HepG2 (cell line): ENCODE results near the gene BSN. TPM values are rescaled to one million over a fixed set of nuclear protein-coding genes. Genes with fewer than 3 reads are reported as not detected.

Source experiments
- ARHGAP35 ChIP-seq: sonication (generic); formaldehyde crosslinking; IDR thresholded peaks from 2 replicates; pipeline ENCODE4 v1.9.0; 2022; ENCODE audit warnings: mild to moderate bottlenecking, inconsistent platforms, moderate library complexity, missing genetic modification reagents, borderline replicate concordance
- BCL6 ChIP-seq: IDR thresholded peaks from 2 replicates; pipeline ENCODE4 v1.6.1; 2016; ENCODE audit warnings: missing genetic modification reagents, missing compliant biosample characterization
- HOXA9 ChIP-seq: sonication (generic); formaldehyde crosslinking; IDR thresholded peaks from 2 replicates; pipeline ENCODE4 v1.8.1; 2022; ENCODE audit warnings: missing genetic modification reagents, mild to moderate bottlenecking, moderate library complexity, borderline replicate concordance
- MATR3 ChIP-seq: sonication (generic); formaldehyde crosslinking; IDR thresholded peaks from 2 replicates; pipeline ENCODE4 v1.4.0; 2020; ENCODE audit warnings: missing genetic modification reagents
- MXD4 ChIP-seq: IDR thresholded peaks from 2 replicates; pipeline ENCODE4 v1.6.1; 2016; ENCODE audit warnings: mild to moderate bottlenecking, missing biosample characterization, missing genetic modification reagents
- NR2C2 ChIP-seq: sonication (generic); formaldehyde crosslinking; IDR thresholded peaks from 2 replicates; pipeline ENCODE4 v1.4.0; 2020; ENCODE audit warnings: missing genetic modification reagents, mild to moderate bottlenecking, moderate library complexity, borderline replicate concordance
- SALL1 ChIP-seq: sonication (generic); formaldehyde crosslinking; IDR thresholded peaks from 2 replicates; pipeline ENCODE4 v1.8.0; 2022; ENCODE audit warnings: mild to moderate bottlenecking, missing genetic modification reagents
- THAP11 ChIP-seq: IDR thresholded peaks from 2 replicates; pipeline ENCODE4 v1.6.1; 2016; ENCODE audit warnings: missing biosample characterization, missing genetic modification reagents
- THYN1 ChIP-seq: sonication (generic); formaldehyde crosslinking; IDR thresholded peaks from 2 replicates; pipeline ENCODE4 v1.8.1; 2023; ENCODE audit warnings: low read depth, mild to moderate bottlenecking, moderate library complexity, missing genetic modification reagents, borderline replicate concordance
- YEATS4 ChIP-seq: sonication (generic); formaldehyde crosslinking; IDR thresholded peaks from 2 replicates; pipeline ENCODE4 v1.4.0; 2020; ENCODE audit warnings: missing genetic modification reagents, borderline replicate concordance
- ZNF138 ChIP-seq: sonication (generic); formaldehyde crosslinking; IDR thresholded peaks from 2 replicates; pipeline ENCODE4 v1.5.0; 2020; ENCODE audit warnings: mild to moderate bottlenecking, low read depth, missing genetic modification reagents
- ZNF143 ChIP-seq: sonication (generic); formaldehyde crosslinking; IDR thresholded peaks from 2 replicates; pipeline ENCODE4 v1.4.0; 2020; ENCODE audit warnings: missing genetic modification reagents
- ZNF256 ChIP-seq: sonication (generic); formaldehyde crosslinking; conservative IDR thresholded peaks from 2 replicates; pipeline ENCODE4 v1.4.0; 2020; ENCODE audit warnings: missing genetic modification reagents
- ZNF383 ChIP-seq: sonication (generic); formaldehyde crosslinking; IDR thresholded peaks from 2 replicates; pipeline ENCODE4 v1.4.0; 2020; ENCODE audit warnings: missing genetic modification reagents, mild to moderate bottlenecking, borderline replicate concordance
- ZNF713 ChIP-seq: sonication (generic); formaldehyde crosslinking; IDR thresholded peaks from 2 replicates; pipeline ENCODE4 v1.4.0; 2020; ENCODE audit warnings: mild to moderate bottlenecking, missing genetic modification reagents
- polyA plus RNA-seq, 8 experiments: library from polyadenylated mRNA; depleted of rRNA in 3 of 8; stranded (reverse) in 7 of 8; unstranded in 1 of 8; fragments of >200 nt; fragmentation: Illumina TruSeq in 4 of 8; extraction: Trizol in 4 of 8; gene quantifications; 2 replicates each; pipeline versions ENCODE4 v1.2.1 to v1.2.3, GENCODE V29; 2011 to 2016; ENCODE audit warnings: low read depth in 4 of 8, missing spikeins in 1 of 8, mixed read lengths in 1 of 8; ENCODE audit not compliant: insufficient read depth in 1 of 8
- total RNA-seq, 5 experiments: library from RNA; depleted of rRNA; stranded (reverse); fragments of >200 nt; fragmentation: Illumina TruSeq; extraction: Trizol; gene quantifications; 2 replicates each; pipeline ENCODE4 v1.2.3, GENCODE V29; 2016; ENCODE audit warnings: low read depth in 1 of 5
- TF ChIP-seq, protein P1 (sequence below), 2 experiments: sonication (generic) in 1 of 2; formaldehyde crosslinking in 1 of 2; IDR thresholded peaks; 2 replicates each; pipeline versions ENCODE4 v1.4.0 to v1.6.1; 2016 to 2020; ENCODE audit warnings: borderline replicate concordance in 1 of 2, low read depth in 1 of 2, mild to moderate bottlenecking in 1 of 2, missing genetic modification reagents in 1 of 2
- TF ChIP-seq, protein P2 (sequence below): IDR thresholded peaks from 2 replicates; pipeline ENCODE4 v1.6.1; 2016; ENCODE audit warnings: missing genetic modification reagents, missing compliant biosample characterization
- TF ChIP-seq, protein P3 (sequence below): sonication (generic); formaldehyde crosslinking; IDR thresholded peaks from 2 replicates; pipeline ENCODE4 v1.4.0; 2020; ENCODE audit warnings: mild to moderate bottlenecking, missing genetic modification reagents, borderline replicate concordance

Gene BSN
- total and polyA plus RNA-seq, 2 of the 13 experiments (the other 11 are each of a cell fraction or from before 2014, with no cell fraction given): 0.42 to 0.86 TPM

DNA sequence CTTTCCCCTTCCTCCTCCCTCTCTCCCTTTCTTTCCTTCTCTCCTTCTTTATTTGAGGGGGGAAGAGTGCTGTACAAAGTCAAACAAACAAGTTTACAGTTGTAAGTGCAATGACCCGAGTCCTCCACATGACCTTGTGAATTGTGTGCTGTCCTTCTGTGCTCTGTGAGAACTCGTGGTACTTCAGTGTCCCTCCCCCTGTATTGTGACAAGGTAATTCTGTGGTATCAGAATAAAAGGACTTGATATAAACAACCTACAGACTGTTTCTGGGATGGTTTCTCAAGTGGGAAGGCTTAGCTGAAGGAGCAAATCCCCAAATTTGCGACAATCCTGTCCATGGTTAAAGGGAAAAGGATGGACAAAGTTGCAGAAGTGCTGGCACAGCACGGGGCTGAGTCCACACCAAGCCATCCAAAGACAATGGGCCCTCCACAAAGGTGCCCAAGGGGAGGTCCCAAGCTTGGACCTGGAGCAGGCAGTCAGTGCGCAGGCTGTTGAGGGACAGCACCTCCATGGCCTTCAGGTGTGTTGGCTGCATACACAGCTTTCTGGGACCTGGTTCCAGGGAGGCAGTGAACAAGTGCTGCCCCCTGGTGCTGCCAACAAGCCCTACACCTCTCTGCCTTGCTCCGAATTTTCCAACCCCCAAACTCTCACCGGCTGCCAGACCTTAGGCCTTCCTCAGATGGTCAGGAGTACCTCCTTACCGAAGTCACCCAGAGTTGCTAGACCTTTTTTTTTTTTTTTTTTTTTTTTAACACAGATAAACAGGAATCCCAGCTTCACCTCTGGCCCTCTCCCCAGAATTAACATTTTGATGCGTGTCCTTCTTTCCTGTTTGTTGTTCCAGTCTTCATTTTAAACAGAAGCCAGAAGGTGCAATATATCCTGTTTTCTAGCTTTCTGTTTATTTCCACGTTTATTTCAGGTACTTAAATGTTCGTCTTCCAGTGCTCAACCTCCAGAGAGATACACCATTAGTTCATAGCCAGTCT, 117.3 kb downstream of the BSN start (continued):
- TF ChIP-seq, protein P1, sequence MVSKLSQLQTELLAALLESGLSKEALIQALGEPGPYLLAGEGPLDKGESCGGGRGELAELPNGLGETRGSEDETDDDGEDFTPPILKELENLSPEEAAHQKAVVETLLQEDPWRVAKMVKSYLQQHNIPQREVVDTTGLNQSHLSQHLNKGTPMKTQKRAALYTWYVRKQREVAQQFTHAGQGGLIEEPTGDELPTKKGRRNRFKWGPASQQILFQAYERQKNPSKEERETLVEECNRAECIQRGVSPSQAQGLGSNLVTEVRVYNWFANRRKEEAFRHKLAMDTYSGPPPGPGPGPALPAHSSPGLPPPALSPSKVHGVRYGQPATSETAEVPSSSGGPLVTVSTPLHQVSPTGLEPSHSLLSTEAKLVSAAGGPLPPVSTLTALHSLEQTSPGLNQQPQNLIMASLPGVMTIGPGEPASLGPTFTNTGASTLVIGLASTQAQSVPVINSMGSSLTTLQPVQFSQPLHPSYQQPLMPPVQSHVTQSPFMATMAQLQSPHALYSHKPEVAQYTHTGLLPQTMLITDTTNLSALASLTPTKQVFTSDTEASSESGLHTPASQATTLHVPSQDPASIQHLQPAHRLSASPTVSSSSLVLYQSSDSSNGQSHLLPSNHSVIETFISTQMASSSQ (IDR thresholded peaks at IDR 0.05; ENCODE audit: low read depth): no peak
- TF ChIP-seq, protein P1 (CRISPR knock-in tag; IDR thresholded peaks at IDR 0.05; ENCODE audit: borderline replicate concordance): no peak
- TF ChIP-seq BCL6 (peak; percentile 71), MXD4 (CRISPR knock-in tag) (no peak), SALL1 (peak; percentile 25), ZNF713 (CRISPR knock-in tag) (no peak), MATR3 (CRISPR knock-in tag) (no peak), YEATS4 (CRISPR knock-in tag) (peak; percentile 24; the same call in 1 of the 2 replicates), NR2C2 (CRISPR knock-in tag) (0 out of 2 replicates have a peak, but pooled peaks have one; percentile 33), ZNF143 (0 out of 2 replicates have a peak, but pooled peaks have one; percentile 33), ZNF138 (CRISPR knock-in tag) (no peak), ARHGAP35 (no peak), ZNF383 (no peak), ZNF256 (CRISPR knock-in tag) (no peak), THAP11 (0 out of 2 replicates have a peak, but pooled peaks have one; percentile 38), THYN1 (no peak), HOXA9 (CRISPR knock-in tag) (no peak)
- TF ChIP-seq, protein P2, sequence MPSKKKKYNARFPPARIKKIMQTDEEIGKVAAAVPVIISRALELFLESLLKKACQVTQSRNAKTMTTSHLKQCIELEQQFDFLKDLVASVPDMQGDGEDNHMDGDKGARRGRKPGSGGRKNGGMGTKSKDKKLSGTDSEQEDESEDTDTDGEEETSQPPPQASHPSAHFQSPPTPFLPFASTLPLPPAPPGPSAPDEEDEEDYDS (CRISPR knock-in tag): 0 out of 2 replicates have a peak, but pooled peaks have one; percentile 11
- TF ChIP-seq, protein P3, sequence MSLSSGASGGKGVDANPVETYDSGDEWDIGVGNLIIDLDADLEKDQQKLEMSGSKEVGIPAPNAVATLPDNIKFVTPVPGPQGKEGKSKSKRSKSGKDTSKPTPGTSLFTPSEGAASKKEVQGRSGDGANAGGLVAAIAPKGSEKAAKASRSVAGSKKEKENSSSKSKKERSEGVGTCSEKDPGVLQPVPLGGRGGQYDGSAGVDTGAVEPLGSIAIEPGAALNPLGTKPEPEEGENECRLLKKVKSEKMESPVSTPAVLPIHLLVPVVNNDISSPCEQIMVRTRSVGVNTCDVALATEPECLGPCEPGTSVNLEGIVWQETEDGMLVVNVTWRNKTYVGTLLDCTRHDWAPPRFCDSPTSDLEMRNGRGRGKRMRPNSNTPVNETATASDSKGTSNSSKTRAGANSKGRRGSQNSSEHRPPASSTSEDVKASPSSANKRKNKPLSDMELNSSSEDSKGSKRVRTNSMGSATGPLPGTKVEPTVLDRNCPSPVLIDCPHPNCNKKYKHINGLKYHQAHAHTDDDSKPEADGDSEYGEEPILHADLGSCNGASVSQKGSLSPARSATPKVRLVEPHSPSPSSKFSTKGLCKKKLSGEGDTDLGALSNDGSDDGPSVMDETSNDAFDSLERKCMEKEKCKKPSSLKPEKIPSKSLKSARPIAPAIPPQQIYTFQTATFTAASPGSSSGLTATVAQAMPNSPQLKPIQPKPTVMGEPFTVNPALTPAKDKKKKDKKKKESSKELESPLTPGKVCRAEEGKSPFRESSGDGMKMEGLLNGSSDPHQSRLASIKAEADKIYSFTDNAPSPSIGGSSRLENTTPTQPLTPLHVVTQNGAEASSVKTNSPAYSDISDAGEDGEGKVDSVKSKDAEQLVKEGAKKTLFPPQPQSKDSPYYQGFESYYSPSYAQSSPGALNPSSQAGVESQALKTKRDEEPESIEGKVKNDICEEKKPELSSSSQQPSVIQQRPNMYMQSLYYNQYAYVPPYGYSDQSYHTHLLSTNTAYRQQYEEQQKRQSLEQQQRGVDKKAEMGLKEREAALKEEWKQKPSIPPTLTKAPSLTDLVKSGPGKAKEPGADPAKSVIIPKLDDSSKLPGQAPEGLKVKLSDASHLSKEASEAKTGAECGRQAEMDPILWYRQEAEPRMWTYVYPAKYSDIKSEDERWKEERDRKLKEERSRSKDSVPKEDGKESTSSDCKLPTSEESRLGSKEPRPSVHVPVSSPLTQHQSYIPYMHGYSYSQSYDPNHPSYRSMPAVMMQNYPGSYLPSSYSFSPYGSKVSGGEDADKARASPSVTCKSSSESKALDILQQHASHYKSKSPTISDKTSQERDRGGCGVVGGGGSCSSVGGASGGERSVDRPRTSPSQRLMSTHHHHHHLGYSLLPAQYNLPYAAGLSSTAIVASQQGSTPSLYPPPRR (CRISPR knock-in tag): peak; percentile 43; the same call in 1 of the 2 replicates
